Measurements from ENCODE around the gene PEX6. TPM values are rescaled to one million over a fixed set of nuclear protein-coding genes. Genes with fewer than 3 reads are reported as not detected.
"Not testable (repeated sequence)": the region's sequence is repeated elsewhere in the genome, so short reads cannot be mapped to it uniquely, and the experiment has no call there.

PEX6 gene
- total RNA-seq, 1 experiment from 2014 or later: 15.6 TPM

DNA sequence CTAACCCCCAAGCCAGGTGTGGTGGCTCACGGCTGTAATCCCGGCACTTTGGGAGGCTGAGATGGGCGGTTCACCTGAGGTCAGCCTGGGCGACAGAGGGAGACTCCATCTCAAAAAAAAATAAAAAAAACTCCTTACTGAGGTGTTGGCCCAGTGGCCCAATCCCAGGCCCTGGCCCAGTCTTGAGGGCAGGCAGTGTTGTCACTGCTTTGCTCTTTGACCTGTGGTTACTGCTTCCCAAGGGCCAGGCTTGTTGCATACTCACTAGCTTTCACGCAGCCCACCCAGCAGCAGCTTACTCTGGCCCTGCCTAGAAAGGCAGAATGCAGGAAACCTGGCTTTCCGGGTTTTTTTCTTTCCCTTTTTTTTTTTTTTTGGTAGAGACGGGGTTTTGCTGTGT lies 36.5 kb downstream of the PEX6 start:
- Histone ChIP-seq H3K14ac (ENCODE audit: insufficient read depth, low read length) (no peak overlapping the region), H2BK20ac (ENCODE audit: low read depth, low read length, poor library complexity, severe bottlenecking) (no peak overlapping the region), H3K9me3 (ENCODE audit: control insufficient read depth, low read depth, low read length) (no peaks in the 10 kb centered on the region), H3K27me3 (ENCODE audit: insufficient read depth, low read length) (no peaks in the 10 kb centered on the region), H3K4ac (ENCODE audit: low read depth, low read length) (no peak overlapping the region), H3K23ac (ENCODE audit: insufficient read length, low read depth, low read length) (no peak overlapping the region), H3K4me2 (ENCODE audit: insufficient read depth, insufficient read length, low read length) (no peak overlapping the region), H2BK120ac (ENCODE audit: low read depth, low read length, poor library complexity, severe bottlenecking) (no peak overlapping the region), H3K23me2 (ENCODE audit: insufficient read length, low read depth, low read length, poor library complexity, severe bottlenecking) (no peaks in the 10 kb centered on the region), H3K79me2 (ENCODE audit: insufficient read depth, low read length) (peaks cover 2% of the 10 kb centered on the region; the same call in 1 of the 2 replicates), H3K56ac (ENCODE audit: insufficient read length, low read depth, low read length) (no peak overlapping the region), H2BK12ac (ENCODE audit: insufficient read length, low read depth, low read length) (no peak overlapping the region), H3K79me1 (ENCODE audit: insufficient read depth, low read depth, low read length, poor library complexity, severe bottlenecking) (no peaks in the 10 kb centered on the region), H2AFZ (ENCODE audit: low read length) (no peak overlapping the region), H2BK15ac (ENCODE audit: low read depth, low read length) (no peak overlapping the region), H3K9ac (ENCODE audit: extremely low read depth, insufficient read length, low read length) (no peak overlapping the region), H2AK5ac (ENCODE audit: insufficient read length, low read length) (no peak overlapping the region), H3T11ph (ENCODE audit: low read length) (no peak overlapping the region), H4K5ac (ENCODE audit: insufficient read length, low read depth, low read length) (no peak overlapping the region), H4K91ac (ENCODE audit: insufficient read length, low read depth, low read length) (no peak overlapping the region), H3K18ac (ENCODE audit: insufficient read length, low read depth, low read length) (no peak overlapping the region), H3K27ac (ENCODE audit: insufficient read length, low read depth, low read length) (no peak overlapping the region), H3K4me1 (ENCODE audit: insufficient read depth, low read length) (no peaks in the 10 kb centered on the region), H4K8ac (replicated peaks; ENCODE audit: insufficient read length, low read depth, low read length) (no peak overlapping the region), H4K20me1 (ENCODE audit: control insufficient read depth, insufficient read depth, insufficient read length) (peaks cover 2% of the 10 kb centered on the region), H2BK5ac (ENCODE audit: insufficient read length, low read length) (no peak overlapping the region)
- no CpG with 5 or more reads among the region's 7 CpGs for WGBS (ENCODE audit: extremely low coverage, insufficient read length, low lambda C conversion rate)
- Mint-ChIP-seq H3K27me3 (ENCODE audit: low read depth) (no peaks in the 10 kb centered on the region), H3K36me3 (ENCODE audit: insufficient read depth in 1 of 3, low read depth in 3 of 3) (peaks cover 11 to 57% (median 21%) of the 10 kb centered on the region in 3 experiments; a peak in 6 of 7 replicates), H3K4me3 (no peak overlapping the region; a peak in 1 of 5 replicates), H3K9me3 (no peaks in the 10 kb centered on the region; a peak in 1 of 5 replicates), H3K27ac (peak overlapping the region in 1 of 3 experiments; percentile 21; a peak in 1 of 7 replicates), H3K4me1 (peaks cover 9 to 14% of the 10 kb centered on the region in 2 experiments)
- TF ChIP-seq, protein P1, sequence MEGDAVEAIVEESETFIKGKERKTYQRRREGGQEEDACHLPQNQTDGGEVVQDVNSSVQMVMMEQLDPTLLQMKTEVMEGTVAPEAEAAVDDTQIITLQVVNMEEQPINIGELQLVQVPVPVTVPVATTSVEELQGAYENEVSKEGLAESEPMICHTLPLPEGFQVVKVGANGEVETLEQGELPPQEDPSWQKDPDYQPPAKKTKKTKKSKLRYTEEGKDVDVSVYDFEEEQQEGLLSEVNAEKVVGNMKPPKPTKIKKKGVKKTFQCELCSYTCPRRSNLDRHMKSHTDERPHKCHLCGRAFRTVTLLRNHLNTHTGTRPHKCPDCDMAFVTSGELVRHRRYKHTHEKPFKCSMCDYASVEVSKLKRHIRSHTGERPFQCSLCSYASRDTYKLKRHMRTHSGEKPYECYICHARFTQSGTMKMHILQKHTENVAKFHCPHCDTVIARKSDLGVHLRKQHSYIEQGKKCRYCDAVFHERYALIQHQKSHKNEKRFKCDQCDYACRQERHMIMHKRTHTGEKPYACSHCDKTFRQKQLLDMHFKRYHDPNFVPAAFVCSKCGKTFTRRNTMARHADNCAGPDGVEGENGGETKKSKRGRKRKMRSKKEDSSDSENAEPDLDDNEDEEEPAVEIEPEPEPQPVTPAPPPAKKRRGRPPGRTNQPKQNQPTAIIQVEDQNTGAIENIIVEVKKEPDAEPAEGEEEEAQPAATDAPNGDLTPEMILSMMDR (conservative IDR thresholded peaks at IDR 0.05): no peak
- DNase-seq: no peak

DNA sequence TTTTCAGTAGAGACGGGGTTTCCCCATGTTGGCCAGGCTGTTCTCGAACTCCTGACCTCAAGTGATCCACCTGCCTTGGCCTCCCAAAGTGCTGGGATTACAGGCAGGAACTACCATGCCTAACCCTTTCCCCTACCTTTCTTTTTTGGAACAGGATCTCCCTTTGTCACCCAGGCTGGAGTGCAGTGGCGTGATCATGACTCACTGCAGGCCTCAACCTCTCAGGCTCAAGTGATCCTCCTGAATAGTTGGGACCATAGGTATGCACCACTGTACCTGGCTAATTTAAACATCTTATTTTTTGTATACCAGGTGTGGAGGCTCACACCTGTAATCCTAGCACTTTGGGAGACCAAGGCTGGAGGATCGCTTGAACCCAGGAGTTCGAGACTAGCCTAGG lies 37.6 kb downstream of the PEX6 start:
- H3K9me3 ChIP-seq (ENCODE audit: control insufficient read depth, low read depth, low read length); H4K5ac ChIP-seq (ENCODE audit: insufficient read length, low read depth, low read length); H3K14ac ChIP-seq (ENCODE audit: insufficient read depth, low read length); H2BK5ac ChIP-seq (ENCODE audit: insufficient read length, low read length); H3K9me3 Mint-ChIP-seq; H3K4me2 ChIP-seq (ENCODE audit: insufficient read depth, insufficient read length, low read length); H3K27me3 ChIP-seq (ENCODE audit: insufficient read depth, low read length); H3K4me1 ChIP-seq (ENCODE audit: insufficient read depth, low read length); DNase-seq; H3K79me1 ChIP-seq (ENCODE audit: insufficient read depth, low read depth, low read length, poor library complexity, severe bottlenecking); H2BK12ac ChIP-seq (ENCODE audit: insufficient read length, low read depth, low read length); H2BK15ac ChIP-seq (ENCODE audit: low read depth, low read length); H3K4ac ChIP-seq (ENCODE audit: low read depth, low read length); H3K9ac ChIP-seq (ENCODE audit: extremely low read depth, insufficient read length, low read length); H4K20me1 ChIP-seq (ENCODE audit: control insufficient read depth, insufficient read depth, insufficient read length); H2BK20ac ChIP-seq (ENCODE audit: low read depth, low read length, poor library complexity, severe bottlenecking); H3K18ac ChIP-seq (ENCODE audit: insufficient read length, low read depth, low read length); H3K23me2 ChIP-seq (ENCODE audit: insufficient read length, low read depth, low read length, poor library complexity, severe bottlenecking); H3T11ph ChIP-seq (ENCODE audit: low read length); H3K23ac ChIP-seq (ENCODE audit: insufficient read length, low read depth, low read length); H4K8ac ChIP-seq (replicated peaks; ENCODE audit: insufficient read length, low read depth, low read length); H3K79me2 ChIP-seq (ENCODE audit: insufficient read depth, low read length); H2AFZ ChIP-seq (ENCODE audit: low read length); H2AK5ac ChIP-seq (ENCODE audit: insufficient read length, low read length); H4K91ac ChIP-seq (ENCODE audit: insufficient read length, low read depth, low read length); H3K27me3 Mint-ChIP-seq (ENCODE audit: low read depth); H3K27ac ChIP-seq (ENCODE audit: insufficient read length, low read depth, low read length); H3K4me3 Mint-ChIP-seq; H2BK120ac ChIP-seq (ENCODE audit: low read depth, low read length, poor library complexity, severe bottlenecking); H3K56ac ChIP-seq (ENCODE audit: insufficient read length, low read depth, low read length): not testable (repeated sequence)
- H3K27ac Mint-ChIP-seq: peak overlapping the region in 1 of 3 experiments; percentile 21; a peak in 2 of 7 replicates
- H3K36me3 Mint-ChIP-seq (ENCODE audit: insufficient read depth in 1 of 3, low read depth in 3 of 3): peaks cover 17 to 68% (median 30%) of the 10 kb centered on the region in 3 experiments
- no CpG with 5 or more reads among the region's 5 CpGs for whole genome bisulfite sequencing (ENCODE audit: extremely low coverage, insufficient read length, low lambda C conversion rate)
- H3K4me1 Mint-ChIP-seq: peaks cover 9 to 14% of the 10 kb centered on the region in 2 experiments
